GM18519 (cell line): ENCODE data around the gene NIFK.
"Not testable (repeated sequence)": the region's sequence is repeated elsewhere in the genome, so short reads cannot be mapped to it uniquely, and the experiment has no call there.

ENCODE experiments used
- ATAC-seq: cut with Tn5 transposase; IDR thresholded peaks from one replicate; pipeline ENCODE4 v1.9.1; 2021; ENCODE audit warnings: mild to moderate bottlenecking, moderate library complexity; ENCODE audit not compliant: unreplicated experiment, low FRiP score

Gene NIFK

DNA sequence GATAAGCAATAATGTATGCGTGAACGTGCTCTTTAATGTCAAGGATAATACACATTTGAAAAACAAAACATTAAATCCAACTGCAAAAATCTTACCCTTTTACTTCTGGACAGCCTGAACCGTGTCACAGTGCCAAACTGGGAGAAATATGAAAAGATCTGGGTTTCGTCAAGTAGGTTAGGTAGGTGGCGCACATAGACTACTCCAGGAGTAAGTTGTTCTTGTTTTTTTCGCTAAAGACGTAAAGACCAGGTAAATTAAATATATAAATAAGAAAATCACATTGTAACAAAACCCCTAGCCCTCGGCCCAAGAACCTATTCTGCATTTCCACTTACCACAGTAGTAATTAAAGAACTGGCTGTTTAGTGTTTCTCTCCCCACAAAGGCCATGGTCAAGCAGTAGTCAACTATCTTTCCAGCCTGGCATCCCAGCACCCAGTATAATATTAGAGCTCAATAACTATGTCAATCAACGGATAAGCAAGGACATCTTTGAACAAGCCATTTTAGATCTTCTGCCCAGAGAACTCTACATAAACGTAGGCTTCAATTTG, 1.1 kb downstream of the NIFK start:
- no peak for ATAC-seq

GRCh38 chr2:121734544-121734943, 2.1 kb downstream of the NIFK start:
- ATAC-seq: not testable (repeated sequence)

DNA sequence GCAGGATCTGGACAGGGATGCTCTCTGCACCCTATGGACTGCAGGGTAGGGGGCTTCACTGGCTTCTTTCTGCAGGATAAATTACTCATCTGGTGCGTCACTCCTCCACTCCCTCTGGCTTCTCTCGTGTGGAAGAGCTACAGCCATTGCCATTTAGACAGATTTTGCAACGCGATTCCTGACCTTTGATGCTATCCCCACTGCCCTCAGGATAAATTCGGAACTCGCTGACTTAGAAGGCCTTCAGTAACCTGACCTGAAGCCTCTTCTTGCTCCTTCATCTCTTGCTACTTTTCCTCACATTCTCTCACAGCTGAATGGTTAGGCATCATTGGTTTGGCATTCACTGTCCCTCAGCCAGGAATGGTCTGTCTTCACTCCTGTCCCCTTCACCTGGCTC, 5.3 kb downstream of the NIFK start:
- ATAC-seq: no peak

DNA sequence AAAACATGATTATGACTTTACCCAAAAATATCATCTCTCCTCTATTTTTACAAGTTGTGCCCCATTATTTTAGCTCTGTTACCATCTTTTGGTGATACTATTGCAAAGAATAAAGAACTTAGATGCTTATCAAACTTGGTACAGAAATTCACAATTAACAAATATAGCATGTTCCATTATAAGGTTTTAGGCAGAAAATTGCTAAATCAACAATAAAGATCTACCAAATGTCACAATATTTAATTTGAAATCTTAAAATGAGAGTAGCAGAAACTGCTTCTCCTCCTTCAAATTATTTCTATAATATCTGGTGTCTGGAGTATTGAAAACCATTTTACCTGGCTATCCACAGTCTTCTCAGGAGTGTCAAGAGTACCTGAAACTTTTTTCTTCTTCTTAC, 8.7 kb downstream of the NIFK start:
- no peak for ATAC-seq

- no peak for ATAC-seq
Observed at GRCh38 chr2:121727332-121727731, 9.3 kb downstream of the NIFK start.

DNA sequence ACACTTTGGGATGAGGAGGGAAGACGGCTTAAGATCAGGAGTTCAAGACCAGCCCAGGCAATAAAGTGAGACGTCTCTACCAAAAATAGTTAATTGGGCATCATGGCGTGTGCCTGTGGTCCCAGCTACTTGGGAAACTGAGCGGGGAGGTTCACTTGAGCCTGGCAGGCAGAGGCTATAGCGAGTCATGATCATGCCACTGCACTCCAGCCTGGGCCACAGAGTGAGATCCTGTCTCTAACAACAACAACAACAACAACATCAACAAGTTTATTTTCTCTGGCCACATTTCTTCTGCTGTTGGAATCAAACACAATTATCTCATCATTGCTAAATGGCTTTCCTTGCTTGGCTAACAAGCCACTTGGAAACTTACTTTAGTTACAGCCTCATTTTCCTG, 13.4 kb downstream of the NIFK start:
- no peak for ATAC-seq

GRCh38 chr2:121722479-121722878, 14.2 kb downstream of the NIFK start:
- no peak for ATAC-seq

DNA sequence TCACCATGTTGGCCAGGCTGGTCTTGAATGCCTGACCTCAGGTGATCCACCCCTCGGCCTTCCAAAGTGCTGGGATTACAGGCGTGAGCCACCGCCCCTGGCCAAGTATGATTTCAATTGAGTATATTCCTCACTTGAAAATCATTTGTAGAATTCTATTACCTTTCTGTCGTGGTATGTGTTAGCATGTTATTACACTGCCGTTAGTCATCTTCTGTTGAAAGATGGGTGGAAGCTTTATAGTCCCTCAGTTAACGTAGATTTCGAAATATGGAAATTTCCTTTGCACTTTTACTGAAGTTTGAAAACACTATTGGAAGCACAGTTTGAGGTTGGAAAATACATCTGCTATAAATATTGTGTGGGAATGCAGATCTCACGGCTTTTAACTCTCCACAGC, 14.7 kb downstream of the NIFK start:
- ATAC-seq: no peak

- ATAC-seq: no peak
Observed at GRCh38 chr2:121717529-121717928, 19.1 kb downstream of the NIFK start.

- no peak for ATAC-seq
Observed at GRCh38 chr2:121716126-121716525, 20.5 kb downstream of the NIFK start.

- not testable (repeated sequence) for ATAC-seq
Observed at GRCh38 chr2:121711481-121711880, 25.2 kb downstream of the NIFK start.

GRCh38 chr2:121710470-121711170, 26.1 kb downstream of the NIFK start:
- ATAC-seq: no peak

DNA sequence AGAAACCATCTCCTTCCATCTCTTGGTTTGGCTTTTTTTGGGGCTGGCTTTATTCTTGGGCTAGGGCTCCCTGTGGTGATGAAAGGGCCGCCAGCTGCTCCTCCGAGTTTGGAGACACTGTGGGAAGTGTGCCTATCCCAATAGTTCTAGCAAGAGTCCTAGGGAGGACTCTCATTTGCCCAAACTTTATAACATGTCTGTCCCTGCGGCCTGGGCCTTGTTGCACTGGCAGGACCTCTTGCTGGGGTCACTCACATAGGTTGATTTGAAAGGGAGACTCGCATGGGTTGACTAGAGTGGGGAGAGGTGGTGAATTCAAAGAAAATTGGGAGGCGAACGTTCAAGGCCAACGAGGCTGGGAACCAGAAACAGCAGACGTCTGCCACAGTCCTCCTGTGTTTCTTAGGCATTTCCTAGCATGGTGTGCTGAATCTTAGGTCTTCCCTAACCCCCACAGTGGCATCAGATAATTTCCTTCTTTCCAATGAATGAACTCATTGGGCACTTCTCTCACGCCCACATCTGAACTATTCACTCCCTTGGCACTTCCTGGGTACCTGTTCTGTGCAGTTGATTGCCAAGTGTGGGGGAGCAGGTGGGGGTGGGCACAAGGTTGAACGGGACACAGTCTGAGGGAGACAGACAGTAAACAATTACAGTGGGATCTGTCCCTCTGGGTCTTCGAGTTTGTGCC, 26.8 kb downstream of the NIFK start:
- ATAC-seq: no peak

DNA sequence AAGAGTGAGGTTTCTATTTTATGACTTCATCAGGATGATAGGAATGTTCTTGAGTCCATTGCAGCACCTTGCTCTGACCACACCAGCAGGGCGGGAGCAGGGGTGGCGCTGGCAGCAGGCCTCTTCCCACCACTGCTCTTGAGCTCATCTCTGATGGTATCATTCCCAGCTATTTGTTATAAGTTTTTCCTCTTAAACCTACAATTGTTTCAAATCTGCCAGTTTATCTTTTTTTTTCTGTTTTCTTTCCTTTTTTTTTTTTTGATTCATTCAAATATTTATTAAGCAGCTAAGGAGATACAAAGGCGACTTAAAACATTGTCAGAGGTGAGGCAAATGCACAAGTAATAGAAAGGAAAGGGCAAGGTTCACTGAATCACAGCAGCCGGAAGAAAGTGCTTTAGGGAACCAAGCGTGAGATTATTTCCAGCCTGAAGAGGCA, 28.7 kb downstream of the NIFK start:
- no peak for ATAC-seq

- no peak for ATAC-seq
Observed at GRCh38 chr2:121707344-121707919, 29.2 kb downstream of the NIFK start.

GRCh38 chr2:121705958-121706357, 30.7 kb downstream of the NIFK start:
- ATAC-seq: no peak

- no peak for ATAC-seq
Observed at GRCh38 chr2:121705390-121705789, 31.3 kb downstream of the NIFK start.

- ATAC-seq: not testable (repeated sequence)
Observed at GRCh38 chr2:121701761-121702160, 34.9 kb downstream of the NIFK start.

GRCh38 chr2:121699421-121700333, 37.0 kb downstream of the NIFK start:
- peak; percentile 96 for ATAC-seq

DNA sequence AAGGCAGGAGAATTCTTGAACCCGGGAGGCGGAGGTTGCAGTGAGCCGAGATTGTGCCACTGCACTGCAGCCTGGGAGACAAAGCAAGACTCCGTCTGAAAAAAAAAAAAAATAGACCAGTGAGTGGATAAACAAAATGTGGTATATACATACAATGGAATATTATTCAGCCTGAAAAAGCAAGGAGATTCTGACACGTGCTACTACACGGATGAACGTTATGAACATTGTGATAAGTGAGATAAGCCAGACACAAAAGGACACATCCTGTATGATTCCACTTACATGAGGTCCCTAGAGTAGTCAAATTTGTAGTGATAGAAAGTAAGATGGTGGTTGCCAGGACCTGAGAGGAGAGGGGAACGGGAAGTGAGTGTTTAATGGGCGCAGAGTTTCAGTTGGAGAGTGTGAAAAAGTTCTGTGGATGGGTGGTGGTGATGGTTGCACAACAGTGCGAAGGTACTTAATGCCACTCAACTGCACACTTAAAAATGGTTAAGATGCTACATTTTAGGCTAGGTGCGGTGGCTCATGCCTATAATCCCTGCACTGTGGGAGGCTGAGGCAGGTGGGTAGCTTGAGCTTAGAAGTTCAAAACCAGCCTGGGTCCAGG, 38.3 kb downstream of the NIFK start:
- no peak for ATAC-seq
